Gastrocnemius medialis (tissue), 4 donors: ENCODE data around the gene AKR7A3.

Source experiments
- POLR2A ChIP-seq, 2 donors: fragments of 450-650 bp; IDR thresholded peaks; one replicate each; pipeline ENCODE4 v1.6.1; 2017; ENCODE audit warnings: antibody characterized with exemption in 2 of 2, mild to moderate bottlenecking in 2 of 2, moderate library complexity in 2 of 2
- TF ChIP-seq, protein P1 (sequence below), 5 experiments: fragments of 450-650 bp in 3 of 5; fragments of 200-600 bp in 2 of 5; sonication (generic) in 2 of 5; IDR thresholded peaks in 4 of 5; conservative IDR thresholded peaks in 1 of 5; 1 replicate in 4 of 5; 2 replicates in 1 of 5; pipeline ENCODE4 v1.5.1; 2016 to 2019; ENCODE audit warnings: antibody characterized with exemption in 5 of 5, mild to moderate bottlenecking in 3 of 5, moderate library complexity in 3 of 5

DNA sequence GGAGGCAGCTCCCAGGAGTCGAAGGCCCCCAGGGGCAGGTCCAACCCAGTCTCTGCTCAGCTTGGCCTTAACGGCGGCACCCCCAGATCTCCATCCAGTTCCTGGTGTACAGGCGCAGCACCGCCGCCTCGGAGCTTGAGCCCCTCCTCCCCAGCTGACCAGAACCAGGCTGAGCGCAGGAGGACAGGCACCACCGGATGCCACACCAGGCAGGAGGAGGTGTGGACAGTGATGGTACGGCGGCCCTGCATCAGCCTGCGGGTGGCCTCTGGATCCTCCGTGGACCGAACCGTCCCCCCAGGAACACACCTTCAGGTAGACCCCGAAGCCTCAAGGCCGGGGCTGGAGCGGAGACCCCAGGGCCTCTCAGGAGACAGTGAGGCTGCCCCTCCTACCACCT is 39.9 kb upstream of the AKR7A3 start:
- TF ChIP-seq POLR2A (IDR thresholded peaks at IDR 0.05): no peak
- TF ChIP-seq, protein P1, sequence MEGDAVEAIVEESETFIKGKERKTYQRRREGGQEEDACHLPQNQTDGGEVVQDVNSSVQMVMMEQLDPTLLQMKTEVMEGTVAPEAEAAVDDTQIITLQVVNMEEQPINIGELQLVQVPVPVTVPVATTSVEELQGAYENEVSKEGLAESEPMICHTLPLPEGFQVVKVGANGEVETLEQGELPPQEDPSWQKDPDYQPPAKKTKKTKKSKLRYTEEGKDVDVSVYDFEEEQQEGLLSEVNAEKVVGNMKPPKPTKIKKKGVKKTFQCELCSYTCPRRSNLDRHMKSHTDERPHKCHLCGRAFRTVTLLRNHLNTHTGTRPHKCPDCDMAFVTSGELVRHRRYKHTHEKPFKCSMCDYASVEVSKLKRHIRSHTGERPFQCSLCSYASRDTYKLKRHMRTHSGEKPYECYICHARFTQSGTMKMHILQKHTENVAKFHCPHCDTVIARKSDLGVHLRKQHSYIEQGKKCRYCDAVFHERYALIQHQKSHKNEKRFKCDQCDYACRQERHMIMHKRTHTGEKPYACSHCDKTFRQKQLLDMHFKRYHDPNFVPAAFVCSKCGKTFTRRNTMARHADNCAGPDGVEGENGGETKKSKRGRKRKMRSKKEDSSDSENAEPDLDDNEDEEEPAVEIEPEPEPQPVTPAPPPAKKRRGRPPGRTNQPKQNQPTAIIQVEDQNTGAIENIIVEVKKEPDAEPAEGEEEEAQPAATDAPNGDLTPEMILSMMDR (IDR thresholded peaks at IDR 0.05 in 4 of 5, conservative IDR thresholded peaks at IDR 0.05 in 1 of 5): no peak
